Measurements from ENCODE around the gene AP2S1.
A peak's percentile ranks its signal among the peaks of the same experiment; 100 is the strongest.
"Not testable (repeated sequence)": the region's sequence is repeated elsewhere in the genome, so short reads cannot be mapped to it uniquely, and the experiment has no call there.

The AP2S1 gene

DNA sequence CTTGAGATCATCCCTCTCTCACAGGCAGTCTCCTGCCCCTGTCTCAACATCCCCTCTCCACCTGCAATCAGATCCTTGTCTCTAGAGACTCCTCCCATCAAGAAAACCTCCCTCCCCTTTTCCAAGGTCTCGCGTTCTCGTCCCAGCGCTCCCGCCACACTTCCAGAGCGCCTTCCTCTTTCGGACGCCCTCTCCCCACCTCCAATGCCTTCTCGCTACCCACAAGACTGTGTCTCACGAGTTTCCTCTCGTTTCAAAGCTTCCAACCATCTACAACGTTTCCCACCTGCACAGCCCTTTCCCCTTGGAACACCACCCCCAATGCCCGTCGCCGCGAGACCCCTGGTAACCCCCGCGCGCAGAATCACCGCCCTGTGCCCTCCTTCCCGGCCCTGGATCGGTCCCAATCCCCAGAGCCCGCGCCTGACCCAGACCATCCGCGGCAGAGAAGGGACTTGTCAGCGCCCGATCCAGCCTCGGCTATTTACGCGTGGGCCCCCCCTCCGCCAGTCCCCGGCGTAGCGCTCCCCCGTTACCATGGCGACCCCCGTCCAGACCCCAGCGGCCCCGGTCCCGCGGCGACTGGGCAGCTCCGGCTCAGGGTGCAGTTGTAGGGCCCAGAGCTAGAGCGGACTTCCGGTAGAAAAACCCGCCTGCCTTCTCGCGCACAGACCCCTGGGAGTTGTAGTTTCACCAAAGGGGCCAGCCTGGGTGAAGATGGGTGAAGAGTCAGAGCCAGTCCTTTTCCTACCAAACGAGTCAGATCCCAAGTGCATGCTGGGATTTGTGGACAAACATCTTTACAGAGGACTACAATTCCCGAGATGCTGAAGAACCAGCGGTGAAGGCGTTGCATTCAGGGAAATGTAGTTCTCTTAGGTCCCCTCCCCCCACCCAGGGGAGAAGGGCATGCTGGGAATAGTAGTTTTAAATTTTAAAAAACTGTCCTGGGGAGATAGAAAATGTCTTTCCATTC lies at the start of gene AP2S1:
Gene AP2S1 (minus strand): TSS at position 619 of the 976 bp plus-strand sequence. CDS start 80 bp downstream, at position 539.
- DNase-seq, result peak; percentile 96 to 97

DNA sequence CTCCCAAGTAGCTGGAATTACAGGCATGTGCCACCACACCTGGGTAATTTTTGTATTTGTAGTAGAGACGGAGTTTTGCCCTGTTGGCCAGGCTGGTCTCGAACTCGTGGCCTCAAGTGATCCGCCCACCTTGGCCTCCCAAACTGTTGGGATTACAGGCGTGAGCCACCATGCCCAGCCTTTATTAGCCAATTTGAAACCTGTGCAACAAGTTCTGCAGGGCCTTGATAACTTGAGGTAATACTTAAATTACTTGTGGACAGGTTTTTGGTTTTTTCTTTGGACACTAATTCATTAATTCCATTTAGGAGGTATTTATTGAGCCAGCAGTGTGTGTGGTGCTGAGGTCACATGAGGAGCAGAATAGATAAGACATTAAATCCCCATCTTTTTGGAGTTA lies 49.7 kb upstream of the AP2S1 start:
- DNase-seq, result no peak

DNA sequence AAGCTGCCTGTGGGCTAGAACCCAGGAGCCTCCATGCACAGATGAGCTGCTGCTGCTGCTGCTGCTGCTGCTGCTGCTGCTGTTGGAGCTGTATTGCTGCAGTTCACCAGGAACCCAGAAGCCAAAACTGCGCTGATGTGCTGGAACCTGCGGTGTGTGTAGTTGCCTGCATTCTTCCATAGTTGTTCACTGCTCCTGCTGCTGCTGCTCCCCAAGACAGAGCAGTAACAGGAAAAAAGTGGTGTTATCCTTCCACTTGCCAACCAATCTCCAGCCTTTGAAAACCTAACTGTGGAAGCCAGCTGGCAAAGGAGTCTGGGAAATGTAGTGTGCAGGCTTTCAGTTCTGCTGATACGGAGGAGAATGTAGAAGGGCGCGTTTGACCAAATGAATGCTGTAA lies 48.1 kb upstream of the AP2S1 start:
- DNase-seq, result no peak

DNA sequence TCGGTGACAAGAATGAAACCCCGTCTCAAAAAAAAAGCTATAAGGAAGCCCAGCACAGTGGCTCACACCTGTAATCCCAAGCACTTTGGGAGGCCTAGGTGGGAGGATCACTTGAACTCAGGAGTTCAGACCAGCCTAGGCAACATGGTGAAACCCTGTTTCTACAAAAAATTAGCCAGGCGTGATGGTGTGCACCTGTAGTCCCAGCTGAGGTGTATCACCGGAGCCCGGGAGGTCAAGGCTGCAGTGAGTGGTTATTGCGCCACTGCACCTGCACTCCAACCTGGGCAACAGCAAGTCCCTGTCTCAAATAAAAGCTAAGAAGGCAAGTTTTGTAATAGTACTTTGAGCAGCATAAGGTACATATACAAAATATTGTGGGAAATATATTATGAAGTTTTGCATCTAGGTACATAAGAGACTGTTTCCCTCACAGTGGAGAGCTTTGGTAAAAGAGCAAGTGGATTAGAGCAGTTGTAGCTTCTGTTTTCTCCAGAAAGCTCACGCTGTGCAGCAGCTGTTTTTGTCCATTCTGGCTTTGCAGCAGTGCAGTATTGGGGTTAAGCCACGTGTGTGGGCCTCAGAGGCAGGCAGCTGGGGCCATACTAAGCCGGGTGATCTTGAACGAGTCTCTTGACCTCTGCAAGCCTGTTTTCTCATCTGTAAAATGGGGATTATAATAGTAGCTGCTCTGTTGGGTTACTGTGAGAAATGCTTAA lies 45.6 kb upstream of the AP2S1 start:
- DNase-seq, result no peak

DNA sequence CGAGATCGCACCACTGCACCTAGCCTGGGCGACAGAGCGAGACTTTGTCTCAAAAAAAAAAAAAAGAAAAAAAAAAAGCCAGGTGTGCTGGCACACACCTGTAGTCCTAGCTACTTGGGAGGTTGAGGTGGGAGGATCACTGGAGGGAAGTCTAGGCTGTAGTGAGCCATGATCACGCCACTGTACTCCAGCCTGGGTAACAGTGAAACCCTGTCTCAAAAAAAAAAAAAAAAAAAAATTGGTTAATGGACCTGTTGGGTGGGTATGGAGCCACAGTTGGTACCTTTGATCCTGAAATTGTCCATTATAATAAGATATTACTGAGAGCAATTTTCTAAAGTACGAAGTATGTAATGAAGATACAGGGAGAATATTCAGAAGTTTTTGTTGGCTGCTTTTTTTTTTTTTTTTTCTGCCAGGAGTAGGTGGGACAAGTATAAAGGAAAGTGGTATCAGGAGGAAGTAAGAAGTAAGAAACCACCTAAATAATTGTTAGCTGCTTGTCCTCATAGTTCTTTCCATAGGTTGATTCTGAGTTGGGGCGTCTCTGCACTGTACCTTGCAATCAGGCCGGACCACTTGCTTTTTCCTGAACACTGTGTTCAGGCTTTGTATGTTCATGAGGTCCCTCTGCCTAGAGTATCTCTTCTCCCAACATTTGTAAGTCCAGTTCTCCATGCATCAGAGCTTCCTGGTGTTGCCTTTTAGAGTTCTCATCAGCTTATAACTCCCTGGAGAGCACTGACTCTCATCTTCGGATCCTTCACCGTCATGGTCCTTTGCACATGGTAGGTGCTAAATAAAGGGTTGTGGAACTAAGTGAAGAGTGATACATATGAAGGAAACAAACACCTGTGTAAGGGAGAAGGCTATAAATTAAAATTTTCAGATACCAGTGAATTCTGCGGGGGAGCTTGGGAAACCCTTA lies 41.9 kb upstream of the AP2S1 start:
- no peak for DNase-seq

DNA sequence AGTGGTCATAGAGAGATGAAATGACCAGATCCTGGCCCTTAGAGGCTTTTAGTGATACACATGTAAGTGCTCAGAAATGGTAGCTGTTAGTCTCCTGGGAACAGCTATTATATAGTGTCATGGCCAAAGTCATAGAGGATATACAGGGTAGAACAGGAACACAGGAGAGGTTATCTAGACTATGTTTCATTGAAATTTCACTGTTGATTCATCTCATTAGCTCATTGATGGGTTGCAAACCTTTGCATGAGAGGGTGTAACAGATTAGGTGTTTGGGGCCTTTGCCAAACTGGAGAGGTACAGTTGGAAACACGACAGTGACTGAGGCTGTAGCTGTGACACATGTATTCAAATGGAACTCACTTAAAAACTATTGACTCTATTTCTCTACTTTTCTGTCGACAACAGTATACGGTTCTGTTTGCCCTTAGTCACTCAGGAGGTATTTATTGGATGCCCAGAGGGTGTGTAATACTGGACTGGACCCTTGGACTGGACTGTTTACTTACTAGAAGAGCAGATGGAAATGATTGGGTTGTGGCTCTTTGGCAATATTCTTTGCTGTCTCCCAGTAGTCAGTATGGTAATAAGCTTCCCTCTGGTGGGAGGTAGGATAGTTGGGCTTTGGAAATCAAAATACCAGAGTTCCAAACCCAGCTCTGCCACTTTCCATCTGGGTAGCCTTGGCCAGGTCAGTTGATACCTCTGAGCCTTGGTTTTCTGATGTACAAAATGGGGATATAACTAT lies 40.0 kb upstream of the AP2S1 start:
- no peak for DNase-seq

DNA sequence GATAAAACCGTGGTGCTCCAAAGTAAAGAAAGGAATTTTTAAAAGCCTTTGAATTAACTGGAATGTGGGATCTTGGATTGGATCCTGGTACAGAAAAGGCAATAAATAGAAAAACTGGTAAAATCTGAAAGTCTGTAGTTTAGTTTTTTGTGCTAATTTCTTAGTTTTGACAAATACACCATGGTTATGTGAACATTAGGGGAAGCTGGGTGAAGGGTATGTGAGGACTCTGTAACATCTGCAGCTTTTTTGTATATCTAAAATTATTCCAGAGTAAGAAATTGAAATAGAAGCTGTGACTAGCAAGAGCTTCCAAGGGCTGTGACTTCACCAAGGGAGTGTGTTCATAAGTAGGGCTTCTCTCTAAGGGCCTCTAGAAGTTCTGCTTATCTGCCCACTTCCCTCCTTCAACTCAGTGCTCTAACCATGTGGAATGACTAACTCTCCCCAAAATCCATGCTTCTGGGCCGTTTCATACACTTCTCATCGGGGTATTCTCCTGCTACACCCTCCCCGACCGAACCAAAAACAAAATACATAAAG lies 36.7 kb upstream of the AP2S1 start:
- no peak for DNase-seq

DNA sequence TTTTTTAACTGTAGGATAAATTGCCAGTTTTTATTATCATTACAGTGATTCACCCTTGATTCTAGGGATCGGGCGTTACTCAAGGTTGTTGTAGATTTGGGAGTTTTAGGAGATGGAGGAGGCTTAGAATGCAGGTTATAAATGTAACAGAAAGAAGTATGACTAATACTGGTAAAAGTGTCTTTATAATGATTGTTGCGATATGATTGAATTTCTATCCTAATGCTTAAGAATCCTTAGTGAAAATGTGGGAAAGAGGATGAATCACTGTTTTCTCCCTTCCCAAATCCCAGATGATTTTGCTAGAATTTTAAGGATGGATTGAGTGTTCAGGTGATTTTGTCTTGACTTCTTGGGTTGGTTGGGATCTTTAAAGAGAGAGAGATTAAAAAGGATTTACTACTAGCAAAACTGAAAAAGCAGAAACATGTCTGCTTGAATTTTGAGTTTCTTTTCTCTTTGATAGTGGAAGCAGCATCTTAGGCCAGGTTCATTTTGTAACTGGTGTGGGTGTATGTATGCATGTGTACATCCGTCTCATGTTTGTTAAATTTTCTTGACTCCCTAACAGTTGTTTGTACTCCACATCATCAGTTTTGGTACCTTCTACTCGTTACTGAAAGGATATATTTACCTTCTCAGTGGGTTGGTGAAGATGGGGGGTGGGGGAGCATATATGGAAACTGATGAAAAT lies 36.0 kb upstream of the AP2S1 start:
- no peak for DNase-seq

DNA sequence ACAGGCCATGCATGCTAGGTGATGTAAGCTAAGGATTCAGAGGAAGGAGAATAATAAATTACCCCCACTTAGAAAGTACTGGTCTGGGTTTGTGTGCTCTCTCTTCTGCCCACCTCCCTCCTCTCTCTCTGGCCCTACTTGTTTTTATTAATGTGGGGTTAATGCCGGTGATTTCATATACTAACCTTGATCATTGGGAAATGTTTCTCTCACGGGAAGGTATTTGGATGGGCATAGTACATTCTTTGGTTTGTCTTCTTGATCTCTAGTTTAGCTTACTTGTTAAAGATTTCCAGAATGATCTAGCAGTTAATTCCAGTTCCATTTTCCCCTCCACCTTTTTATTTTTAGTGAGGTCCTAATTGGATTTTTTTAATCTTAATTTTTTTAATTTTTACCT lies 34.8 kb upstream of the AP2S1 start:
- no peak for DNase-seq

DNA sequence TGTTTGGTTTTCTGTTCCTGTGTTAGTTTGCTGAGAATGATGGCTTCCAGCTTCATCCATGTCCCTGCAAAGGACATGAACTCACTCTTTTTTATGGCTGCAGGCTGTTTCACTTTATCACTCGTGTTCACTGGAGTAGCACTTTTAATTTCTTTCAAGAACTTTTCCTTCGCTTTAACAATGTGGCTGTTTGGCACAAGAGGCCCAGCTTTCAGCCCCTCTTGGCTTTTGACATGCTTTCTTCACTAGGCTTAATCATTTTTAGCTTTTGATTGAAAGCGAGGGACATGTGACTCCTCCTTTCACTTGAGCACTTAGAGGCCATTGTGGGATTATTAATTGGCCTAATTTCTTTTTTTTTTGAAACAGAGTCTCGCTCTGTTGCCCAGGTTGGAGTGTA lies 32.1 kb upstream of the AP2S1 start:
- not testable (repeated sequence) for DNase-seq

DNA sequence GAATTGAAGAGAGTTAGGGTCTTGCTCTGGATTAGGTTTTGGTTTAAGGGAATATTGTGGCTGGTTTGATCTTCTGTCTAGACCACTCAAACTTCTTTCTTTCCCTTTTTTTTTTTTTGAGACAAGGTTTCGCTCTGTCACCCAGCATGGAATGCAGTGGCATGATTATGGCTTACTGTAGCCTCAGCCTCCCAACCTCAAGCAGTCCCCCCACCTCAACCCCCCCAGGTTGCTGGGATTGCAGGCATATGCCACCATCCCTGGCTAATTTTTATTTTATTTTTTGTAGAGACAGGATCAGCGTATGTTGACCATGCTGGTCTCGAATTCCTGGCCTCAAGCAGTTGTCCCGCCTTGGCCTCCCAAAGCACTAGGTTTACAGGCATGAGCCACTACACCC lies 31.4 kb upstream of the AP2S1 start:
- DNase-seq, result no peak

DNA sequence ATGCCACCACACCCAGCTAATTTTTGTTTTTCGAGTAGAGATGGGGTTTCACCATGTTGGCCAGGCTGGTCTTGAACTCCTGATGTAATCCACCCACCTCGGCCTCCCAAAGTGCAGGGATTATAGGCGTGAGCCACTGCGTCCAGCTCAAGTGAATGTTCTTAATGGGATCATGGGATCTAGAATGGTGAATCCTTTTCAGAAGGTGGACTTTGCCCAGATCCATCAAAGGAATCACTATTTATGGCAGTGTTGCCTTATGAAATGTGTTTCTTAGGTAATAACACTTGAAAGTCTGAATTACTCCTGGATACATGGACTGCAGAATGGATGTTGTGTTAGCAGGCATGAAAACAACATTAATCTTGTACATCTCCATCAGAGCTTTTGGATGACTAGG lies 30.4 kb upstream of the AP2S1 start:
- no peak for DNase-seq

DNA sequence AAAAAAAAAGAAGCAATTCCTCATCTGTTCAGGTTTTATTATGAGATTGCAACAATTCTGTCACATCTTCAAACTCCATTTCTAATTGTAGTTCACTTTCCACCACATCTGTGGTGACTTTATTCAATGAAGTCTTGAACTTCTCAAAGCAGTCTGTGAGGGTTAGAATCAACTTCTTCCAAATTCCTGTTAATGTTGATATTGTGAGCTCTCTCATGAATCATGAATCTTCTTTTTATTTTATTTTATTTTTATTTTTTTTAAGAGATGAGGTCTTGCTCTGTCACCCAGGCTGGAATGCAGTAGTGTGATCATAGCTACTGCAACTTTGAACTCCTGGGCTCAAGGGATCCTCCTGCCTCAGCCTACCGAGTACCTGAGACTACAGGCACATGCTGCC lies 29.8 kb upstream of the AP2S1 start:
- DNase-seq, result no peak

DNA sequence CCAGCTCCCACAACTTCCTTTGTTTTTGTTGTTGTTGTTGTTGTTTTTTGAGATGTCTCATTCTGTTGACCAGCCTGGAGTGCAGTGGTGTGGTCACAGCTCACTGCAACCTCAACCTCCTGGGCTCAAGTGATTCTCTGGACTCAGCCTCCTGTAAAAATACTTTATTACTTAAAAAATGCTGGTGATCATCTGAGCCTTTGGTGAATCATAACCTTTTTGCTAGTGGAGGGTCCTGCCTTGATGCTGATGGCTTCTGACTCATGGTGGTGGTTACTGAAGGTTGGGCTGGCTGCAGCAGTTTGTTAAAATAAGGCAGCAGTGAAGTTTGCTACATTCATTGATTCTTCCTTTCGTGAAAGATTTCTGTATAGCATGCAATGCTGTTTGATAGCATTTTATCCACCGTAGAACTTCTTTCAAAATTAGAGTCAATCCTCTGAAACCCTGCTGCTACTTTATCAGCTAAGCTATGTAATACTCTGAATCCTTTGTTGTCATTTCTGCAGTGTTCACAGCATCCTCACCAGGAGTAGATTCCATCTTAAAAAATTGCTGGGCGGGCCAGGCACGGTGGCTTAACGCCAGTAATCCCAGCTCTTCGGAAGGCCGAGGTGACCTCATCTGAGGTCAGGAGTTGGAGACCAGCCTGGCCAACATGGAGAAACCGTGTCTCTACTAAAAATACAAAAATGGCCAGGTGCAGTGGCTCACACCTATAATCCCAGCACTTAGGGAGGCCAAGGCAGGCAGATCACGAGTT lies 28.1 kb upstream of the AP2S1 start:
- no peak for DNase-seq

DNA sequence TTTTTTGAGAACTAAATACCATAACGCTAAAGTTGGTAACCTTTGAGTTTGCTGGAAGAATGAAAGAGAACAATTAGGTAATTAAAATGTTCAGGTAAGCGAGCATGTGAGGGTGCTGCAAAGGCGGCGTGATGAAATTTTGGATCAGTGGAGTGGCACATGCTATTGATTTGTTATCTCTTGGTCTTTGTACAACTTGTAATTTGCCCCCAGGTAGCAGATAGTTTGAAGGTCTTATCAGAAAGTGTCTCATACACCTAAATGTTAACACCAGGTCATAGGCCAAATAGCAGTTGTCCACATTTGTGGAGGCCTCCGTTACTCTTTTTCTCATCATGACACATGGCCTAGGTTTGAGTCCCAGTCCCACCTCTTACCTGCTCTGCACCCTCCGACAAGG lies 25.0 kb upstream of the AP2S1 start:
- DNase-seq, result no peak

DNA sequence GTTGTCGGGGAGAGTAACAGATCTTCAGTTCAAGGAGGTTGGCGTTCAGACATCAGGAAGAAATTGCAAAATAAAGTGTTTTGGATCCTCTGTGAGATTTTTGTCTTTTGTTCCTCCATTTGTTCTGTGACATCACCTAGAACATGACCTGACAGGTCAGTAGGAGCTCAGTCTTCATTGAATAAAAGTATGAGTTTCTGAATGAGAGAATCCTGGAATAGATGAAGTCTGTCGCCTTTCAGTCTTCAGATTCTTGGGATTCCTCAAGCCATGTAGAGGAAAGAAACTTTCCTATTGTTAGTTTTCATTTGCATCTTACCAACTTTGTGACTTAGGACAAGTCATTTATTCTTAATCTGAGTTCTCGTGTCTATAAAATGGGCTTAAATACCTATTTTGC lies 24.6 kb upstream of the AP2S1 start:
- DNase-seq, result no peak

DNA sequence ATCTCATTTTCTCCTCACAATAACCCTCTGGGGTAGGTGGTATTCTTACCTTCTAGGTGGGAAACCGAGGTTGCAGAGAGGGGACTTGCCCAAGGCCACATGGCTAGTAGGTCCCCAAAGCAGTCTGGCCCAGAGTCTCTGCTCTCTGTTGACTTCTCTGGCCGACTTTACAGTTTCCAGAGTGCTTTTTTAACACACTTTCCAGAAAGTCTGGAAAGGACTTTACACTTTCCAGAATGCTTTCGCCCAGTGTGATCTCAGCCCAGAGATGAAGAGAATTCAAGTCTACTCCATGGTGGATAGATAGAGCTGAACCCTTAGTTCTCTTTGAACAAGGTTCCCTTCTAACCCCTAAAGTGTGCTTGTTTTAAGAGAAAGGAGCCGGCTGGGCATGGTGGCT lies 22.3 kb upstream of the AP2S1 start:
- no peak for DNase-seq

DNA sequence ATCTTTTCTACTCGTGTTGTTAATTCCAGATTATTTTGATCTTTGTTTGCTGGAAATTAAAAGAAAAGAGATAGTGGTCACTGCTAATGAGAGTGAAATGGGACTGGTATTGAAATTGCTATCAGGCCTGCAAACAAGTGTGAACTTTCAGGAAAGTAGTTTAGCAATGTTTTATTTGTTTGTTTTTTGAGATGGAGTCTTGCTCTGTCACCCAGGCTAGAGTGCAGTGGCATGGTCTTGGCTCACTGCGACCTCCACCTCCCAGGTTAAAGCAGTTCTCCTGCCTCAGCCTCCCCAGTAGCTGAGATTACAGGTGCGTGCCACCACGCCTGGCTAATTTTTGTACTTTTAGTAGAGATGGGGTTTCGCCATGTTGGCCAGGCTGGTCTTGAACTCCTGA lies 20.5 kb upstream of the AP2S1 start:
- not testable (repeated sequence) for DNase-seq

DNA sequence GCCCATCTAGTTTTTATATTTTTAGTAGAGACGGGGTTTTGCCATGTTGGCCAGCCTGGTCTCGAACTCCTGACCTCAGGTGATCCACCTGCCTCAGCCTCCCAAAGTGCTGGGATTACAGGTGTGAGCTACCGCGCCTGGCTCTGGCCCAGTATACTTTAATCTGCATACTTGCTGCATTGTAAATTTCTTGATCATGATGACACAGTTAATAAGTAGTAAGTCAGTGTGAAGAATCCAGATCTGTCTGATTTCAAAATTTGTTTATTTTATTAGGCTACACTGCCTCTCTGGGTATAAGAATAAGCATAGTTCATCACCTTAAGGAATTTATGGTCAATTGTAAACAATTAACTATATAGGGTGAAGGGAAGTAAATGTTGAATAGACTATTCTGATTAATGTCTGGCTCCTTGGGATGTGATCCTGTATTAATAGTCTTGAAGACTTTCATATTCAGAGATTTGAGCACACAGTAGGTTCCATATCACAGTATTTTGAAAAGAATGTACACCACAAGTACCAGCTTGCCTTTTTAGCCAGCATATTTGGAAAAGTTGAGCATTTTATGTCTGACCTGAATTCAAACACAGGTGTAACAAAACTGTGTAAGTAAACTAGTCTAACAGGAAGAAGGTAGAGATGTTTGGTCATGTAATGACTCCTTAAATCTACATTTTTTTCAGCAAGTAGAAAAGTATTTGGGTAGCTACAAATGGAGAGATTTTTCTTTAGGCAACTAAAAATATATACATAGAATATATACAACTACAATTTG lies 17.6 kb upstream of the AP2S1 start:
- no peak for DNase-seq

DNA sequence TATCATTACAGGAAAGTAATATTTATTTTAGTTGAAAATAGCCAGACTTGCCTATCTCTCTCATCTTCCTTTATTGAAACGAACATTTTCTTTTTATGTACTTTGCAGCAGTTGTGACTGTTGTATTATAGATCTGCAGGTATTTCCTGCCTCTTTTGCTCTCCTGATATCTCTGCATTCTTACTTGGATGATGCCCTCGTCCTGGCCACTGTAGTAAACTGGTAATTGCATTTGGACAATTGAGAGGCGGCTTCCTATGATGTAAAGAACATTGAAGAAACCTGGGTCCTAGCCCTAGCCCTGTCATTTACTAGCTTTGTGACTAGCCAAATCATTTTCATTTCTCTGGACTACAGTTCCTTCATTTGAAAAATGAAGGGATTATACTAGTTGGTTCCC lies 16.5 kb upstream of the AP2S1 start:
- no peak for DNase-seq
